LNCaP clone FGC (cell line): ENCODE measurements around the gene GLUD1.
A peak's percentile ranks its signal among the peaks of the same experiment; 100 is the strongest.
"Not testable (repeated sequence)": the region's sequence is repeated elsewhere in the genome, so short reads cannot be mapped to it uniquely, and the experiment has no call there.

Experiments used
- DNase-seq: peaks from one replicate; pipeline ENCODE4 v3.0.0-alpha.2; 2011; ENCODE audit warnings: low read depth
- H3K4me3 ChIP-seq: 2 replicates; pipeline ENCODE4 v1.5.1; 2011; ENCODE audit warnings: mild to moderate bottlenecking, low read depth, low read length, control low read depth
- CTCF ChIP-seq: IDR thresholded peaks from 2 replicates; pipeline ENCODE4 v1.5.1; 2012; ENCODE audit warnings: mild to moderate bottlenecking; ENCODE audit not compliant: control insufficient read depth, insufficient read depth; ENCODE audit errors: extremely low read depth

The GLUD1 gene

GRCh38 chr10:87007674-87008073, 87.0 kb downstream of the GLUD1 start:
- H3K4me3 ChIP-seq = not testable (repeated sequence)
- peak; percentile 35 for DNase-seq

- DNase-seq = peak; percentile 47
- H3K4me3 ChIP-seq = not testable (repeated sequence)
Observed at GRCh38 chr10:87007124-87007523, 87.5 kb downstream of the GLUD1 start.

- no peak for DNase-seq
- TF ChIP-seq CTCF = no peak
- no peak overlapping the region for H3K4me3 ChIP-seq
Observed at GRCh38 chr10:87000491-87000890, 94.2 kb downstream of the GLUD1 start.
